Raji (cell line): Measurements from ENCODE around the gene CCND1.

Experiments used
- POLR2A ChIP-seq: IDR thresholded peaks from 2 replicates; pipeline ENCODE4 v1.6.1; 2011; ENCODE audit warnings: low read depth, low read length, control low read depth; ENCODE audit not compliant: insufficient read depth

CCND1 gene

GRCh38 chr11:69680688-69681087 lies 39.7 kb downstream of the CCND1 start:
- TF ChIP-seq POLR2A, result no peak

GRCh38 chr11:69682221-69682620 lies 41.3 kb downstream of the CCND1 start:
- TF ChIP-seq POLR2A, result no peak

- TF ChIP-seq POLR2A, result no peak
Measured at GRCh38 chr11:69682681-69683326, 41.8 kb downstream of the CCND1 start.

- no peak for TF ChIP-seq POLR2A
Measured at GRCh38 chr11:69683764-69684333, 42.9 kb downstream of the CCND1 start.

DNA sequence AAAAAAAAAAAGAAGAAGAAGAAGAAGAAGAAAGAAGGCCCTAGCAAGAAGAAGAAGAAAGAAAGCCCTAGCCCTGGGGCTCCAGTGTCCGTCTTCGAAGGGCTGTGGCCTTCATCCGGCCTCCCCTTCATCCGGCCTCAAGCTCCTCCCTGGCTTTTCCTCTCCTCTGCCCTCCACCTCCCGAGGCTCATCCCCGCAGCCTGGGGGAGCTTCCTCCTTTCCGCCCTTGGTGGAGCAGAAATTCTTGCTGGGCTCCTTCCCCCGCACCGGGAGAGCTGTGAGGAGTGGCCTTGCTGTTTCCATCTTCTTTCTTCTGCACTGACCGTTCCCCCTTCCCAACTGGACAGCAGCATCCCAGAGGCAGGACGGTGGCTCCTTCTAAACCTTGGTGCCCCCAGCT lies 43.7 kb downstream of the CCND1 start:
- no peak for TF ChIP-seq POLR2A

DNA sequence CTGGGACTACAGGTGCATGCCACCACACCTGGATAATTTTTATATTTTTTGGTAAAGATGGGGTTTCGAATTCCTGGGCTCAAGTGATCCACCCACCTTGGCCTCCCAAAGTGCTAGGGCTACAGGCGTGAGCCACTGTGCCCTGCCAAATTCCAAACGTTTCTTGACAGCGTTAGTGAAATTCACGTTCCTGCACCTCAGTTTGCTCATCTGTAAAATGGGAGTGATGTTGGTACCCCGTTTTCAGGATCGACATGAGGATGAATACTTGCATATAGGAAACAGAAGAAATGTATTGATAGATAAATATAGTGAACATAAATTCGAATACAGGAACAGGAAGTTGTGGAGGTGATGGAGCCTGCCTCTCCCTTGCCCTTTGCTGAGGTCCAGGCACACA lies 44.4 kb downstream of the CCND1 start:
- no peak for TF ChIP-seq POLR2A

GRCh38 chr11:69686452-69686851 lies 45.5 kb downstream of the CCND1 start:
- TF ChIP-seq POLR2A, result no peak

DNA sequence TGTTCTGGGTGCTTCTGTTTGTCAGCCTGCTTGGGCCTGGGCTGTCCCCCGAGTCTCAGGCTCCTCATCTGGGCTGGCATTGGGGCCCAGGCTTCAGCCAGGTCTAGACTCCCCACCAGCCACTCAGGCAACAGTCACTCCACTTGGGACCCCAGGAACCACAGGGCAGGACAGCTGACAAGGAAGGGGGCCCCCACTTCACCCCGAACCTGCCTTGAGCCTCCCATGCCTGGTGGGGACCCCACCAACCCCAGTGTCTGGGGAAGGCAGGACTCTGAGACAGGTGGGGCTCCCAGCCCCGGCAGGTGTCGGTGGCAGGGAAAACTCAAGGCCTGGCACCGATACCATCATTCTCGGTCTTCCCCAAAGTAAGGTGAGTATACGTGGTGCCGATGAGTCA lies 45.9 kb downstream of the CCND1 start:
- no peak for TF ChIP-seq POLR2A

- TF ChIP-seq POLR2A, result no peak
Measured at GRCh38 chr11:69689484-69690319, 48.7 kb downstream of the CCND1 start.

- no peak for TF ChIP-seq POLR2A
Measured at GRCh38 chr11:69691463-69691862, 50.5 kb downstream of the CCND1 start.

- no peak for TF ChIP-seq POLR2A
Measured at GRCh38 chr11:69692422-69692821, 51.5 kb downstream of the CCND1 start.

DNA sequence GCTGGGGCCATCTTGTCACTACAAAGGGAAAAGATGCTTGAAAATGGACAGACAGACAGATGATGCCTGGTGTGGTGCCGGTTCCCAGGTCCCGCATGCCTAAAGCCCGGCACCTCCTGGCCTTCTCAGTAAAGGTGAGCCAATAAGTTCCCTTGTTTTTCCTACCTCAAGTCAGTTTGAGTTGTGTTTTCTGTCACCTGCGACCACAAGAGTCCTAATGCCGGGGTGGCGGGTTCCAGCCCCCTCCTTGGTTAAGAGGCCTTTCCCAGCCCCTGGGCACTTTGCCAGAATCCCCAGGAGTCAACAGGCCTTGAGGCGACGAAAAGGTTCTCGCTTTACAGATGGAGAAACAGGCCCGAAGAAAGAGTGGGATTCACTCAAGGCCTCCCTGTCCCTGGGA lies 53.8 kb downstream of the CCND1 start:
- no peak for TF ChIP-seq POLR2A

- TF ChIP-seq POLR2A, result no peak
Measured at GRCh38 chr11:69695581-69695980, 54.6 kb downstream of the CCND1 start.

DNA sequence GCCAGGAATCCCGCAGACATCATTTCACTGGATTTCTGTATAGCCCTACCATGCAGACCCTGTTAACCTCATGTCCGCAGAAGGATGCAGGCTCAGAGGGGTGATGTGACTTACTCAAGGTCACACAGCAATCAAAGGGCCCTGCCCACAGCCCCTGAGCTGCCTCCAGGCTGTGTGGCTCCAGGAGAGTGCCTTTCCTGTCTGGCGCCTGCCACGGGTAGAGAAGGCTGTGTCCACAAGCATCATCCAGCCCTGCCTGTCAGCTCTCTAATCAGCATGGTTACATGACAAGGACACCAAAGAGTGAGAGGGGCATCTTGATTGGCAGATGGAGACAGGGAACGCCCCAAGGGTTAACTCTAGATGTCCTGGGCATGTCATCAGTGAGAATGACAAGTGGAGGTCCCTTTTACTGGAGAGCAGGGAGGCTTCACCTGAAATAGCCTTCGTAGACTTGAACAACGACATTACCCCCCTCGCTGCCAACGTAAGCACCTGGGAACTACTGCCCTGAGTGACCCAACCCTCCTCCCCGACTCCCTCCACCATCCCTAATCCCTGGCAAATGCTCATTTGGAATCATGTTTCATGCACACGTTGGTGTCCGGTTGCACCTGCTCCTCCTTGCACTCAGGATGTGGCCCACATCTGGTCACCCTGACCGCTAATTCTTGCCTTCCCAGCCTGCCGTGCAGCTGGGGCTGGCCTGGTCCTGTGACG lies 56.0 kb downstream of the CCND1 start:
- TF ChIP-seq POLR2A, result no peak

DNA sequence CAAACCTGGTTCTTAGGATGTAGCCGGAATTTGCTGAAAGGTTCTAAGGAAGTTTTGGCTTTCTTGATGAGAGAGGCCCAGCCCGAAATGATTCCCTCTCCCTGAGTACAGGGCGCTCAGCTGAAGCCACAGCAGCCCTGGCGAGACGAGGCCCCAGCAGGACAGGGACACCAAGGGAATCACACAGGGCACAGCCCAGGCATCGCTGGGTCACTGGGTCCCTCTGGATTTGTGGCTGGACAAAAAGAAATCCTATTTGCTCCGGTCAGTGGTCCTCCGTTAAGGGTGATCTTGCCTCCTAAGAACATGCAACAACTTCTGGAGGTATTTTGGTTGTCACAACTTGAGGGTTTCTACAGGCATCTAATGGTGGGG lies 56.5 kb downstream of the CCND1 start:
- no peak for TF ChIP-seq POLR2A

DNA sequence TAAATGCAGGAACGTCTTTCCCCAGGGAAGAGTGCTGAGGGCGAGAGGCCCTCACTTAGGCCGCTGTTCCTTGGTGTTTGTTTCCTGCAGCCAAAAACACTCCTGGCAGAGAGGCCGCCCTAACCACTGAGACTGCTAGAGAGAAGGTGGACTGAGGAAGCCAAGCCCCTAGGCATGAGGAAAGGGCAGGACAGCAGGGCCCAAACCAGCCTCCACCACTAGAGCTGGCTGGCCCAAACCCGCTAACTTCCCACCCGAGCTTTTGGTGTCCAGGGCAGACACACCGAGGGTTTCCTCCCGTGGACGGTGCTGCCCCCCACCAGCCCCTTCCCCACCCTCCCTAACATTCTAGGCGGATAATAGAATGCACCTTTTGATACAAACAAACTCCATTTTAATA lies 56.9 kb downstream of the CCND1 start:
- TF ChIP-seq POLR2A, result no peak
